SHP77 (cell line): ENCODE measurements around the gene ICAM3.
"Not testable (repeated sequence)": the region's sequence is repeated elsewhere in the genome, so short reads cannot be mapped to it uniquely, and the experiment has no call there.

Experiments used
- DNase-seq, 2 experiments: peaks; one replicate each; lab custom pipeline; 2025; lab: John Stamatoyannopoulos, UW

ICAM3 gene, protein sequence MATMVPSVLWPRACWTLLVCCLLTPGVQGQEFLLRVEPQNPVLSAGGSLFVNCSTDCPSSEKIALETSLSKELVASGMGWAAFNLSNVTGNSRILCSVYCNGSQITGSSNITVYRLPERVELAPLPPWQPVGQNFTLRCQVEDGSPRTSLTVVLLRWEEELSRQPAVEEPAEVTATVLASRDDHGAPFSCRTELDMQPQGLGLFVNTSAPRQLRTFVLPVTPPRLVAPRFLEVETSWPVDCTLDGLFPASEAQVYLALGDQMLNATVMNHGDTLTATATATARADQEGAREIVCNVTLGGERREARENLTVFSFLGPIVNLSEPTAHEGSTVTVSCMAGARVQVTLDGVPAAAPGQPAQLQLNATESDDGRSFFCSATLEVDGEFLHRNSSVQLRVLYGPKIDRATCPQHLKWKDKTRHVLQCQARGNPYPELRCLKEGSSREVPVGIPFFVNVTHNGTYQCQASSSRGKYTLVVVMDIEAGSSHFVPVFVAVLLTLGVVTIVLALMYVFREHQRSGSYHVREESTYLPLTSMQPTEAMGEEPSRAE

GRCh38 chr19:10339380-10339960 is at the start of gene ICAM3:
ICAM3 (minus strand) TSS chr19:10339624; CDS start chr19:10339614, 10 bp downstream.
- no peak for DNase-seq

GRCh38 chr19:10388957-10389356 is 49.5 kb upstream of the ICAM3 start:
- peak; percentile 55 to 75 for DNase-seq

DNA sequence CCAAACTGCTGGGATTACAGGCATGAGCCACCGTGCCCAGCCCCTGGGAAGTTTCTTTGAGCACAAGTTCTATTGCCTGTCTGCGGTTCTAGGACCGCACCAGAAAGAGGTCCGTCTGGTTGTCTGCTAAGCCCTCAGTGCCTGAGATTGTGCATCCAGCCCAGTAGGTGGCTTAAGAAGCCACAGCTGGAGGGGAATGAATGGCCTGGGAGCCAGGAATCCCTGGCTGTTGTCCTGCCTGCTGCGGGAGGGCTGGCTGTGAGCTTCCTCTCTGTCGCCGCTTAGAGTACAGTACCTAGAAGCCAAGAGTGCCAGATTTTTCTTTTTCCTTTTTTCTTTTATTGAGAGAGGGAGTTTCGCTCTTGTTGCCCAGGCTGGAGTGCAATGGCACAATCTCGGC is 45.2 kb upstream of the ICAM3 start:
- no peak for DNase-seq

DNA sequence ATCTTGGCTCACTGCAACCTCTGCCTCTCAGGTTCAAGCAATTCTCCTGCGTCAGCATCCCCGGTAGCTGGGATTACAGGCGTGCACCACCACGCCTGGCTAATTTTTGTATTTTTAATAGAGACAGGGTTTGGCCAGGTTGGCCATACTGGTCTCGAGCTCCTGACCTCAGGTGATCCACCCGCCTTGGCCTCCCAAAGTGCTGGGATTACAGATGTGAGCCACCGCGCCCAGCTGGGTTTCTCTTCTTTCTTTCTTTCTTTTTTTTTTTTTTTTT is 43.7 kb upstream of the ICAM3 start:
- DNase-seq: not testable (repeated sequence)

DNA sequence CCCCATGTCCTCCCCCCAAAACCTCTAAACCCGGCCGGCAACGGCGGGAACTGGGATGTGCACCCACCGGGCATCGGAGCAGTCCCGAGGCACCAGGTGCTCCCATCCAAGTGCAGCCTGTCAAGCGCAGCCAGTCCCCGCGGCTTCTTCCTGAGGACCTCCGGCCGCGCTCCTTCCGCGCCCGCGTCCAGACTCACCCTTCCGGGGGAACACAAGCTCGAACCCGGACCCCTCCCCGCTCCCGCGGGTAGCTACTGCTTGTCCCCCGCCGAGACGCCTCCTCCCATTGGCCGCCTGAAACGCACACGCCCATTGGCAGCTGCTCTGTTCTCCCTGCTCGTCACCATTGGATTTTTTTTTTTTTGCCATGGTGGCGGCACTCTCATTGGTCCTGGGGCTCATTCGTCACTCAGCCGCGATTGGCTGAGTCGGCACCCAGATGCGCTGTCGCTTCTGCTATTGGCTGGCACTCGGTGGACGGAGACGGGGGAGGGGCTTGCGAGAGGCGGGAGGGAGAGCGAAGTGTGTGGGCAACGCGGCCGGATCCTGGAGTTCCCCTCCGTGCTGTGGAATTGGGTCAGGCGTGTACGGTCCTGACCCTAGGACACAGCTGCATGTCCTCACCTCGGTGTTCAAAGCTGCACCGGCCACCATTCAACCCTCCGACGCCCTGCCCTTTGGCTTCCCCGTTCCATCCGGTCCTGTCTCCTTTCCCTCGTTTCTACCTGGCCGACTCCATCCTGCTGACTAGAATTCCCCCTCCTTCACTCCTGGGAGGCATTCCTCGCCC is 41.1 kb upstream of the ICAM3 start, which contains the start of gene TYK2:
TSS of gene TYK2 (minus strand) at position 260 of the 790 bp plus-strand sequence. CDS start 2,166 bp downstream, outside the sequence.
- peak; percentile 96 to 98 for DNase-seq

GRCh38 chr19:10379880-10380312 is 40.5 kb upstream of the ICAM3 start:
- DNase-seq: no peak

- DNase-seq: no peak
These were observed 38.7 kb upstream of the ICAM3 start for GRCh38 chr19:10378124-10378523.

DNA sequence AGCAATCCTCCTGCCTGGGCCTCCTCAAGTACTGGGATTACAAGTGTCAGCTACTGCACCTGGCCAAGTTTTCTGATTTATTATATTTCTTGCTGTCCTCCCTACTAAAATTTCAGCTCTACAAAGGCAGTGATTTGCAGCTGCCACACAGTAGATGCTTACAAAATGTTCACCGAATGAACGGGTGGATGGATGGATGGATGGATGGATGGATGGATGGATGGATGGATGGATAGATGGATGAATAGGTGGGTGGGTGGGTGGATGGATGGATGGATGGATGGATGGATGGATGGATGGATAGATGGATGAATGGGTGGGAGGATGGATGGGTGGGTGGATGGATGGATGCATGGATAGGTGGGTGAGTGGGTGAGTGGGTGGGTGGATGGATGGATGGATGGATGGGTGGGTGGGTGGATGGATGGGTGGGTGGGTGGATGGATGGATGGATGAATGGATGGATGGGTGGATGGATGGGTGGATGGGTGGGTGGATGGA is 37.8 kb upstream of the ICAM3 start:
- DNase-seq: not testable (repeated sequence)

DNA sequence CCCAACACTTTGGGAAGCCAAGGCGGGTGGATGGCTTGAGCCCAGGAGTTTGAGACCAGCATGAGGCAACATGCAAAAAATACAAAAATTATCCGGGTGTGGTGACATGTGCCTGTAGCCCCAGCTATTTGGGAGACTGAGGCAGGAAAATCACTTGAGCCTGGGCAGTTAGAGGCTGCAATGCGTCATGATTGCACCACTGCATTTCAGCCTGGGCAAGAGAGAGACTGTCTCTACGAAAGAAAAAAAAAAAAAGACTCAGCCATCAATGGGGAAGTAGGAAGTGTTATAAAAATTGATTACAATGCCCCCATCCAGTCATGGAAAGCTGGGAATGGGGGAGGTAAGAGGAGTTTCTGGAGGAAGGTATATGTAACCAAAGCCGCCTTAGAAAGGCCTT is 35.5 kb upstream of the ICAM3 start:
- no peak for DNase-seq

DNA sequence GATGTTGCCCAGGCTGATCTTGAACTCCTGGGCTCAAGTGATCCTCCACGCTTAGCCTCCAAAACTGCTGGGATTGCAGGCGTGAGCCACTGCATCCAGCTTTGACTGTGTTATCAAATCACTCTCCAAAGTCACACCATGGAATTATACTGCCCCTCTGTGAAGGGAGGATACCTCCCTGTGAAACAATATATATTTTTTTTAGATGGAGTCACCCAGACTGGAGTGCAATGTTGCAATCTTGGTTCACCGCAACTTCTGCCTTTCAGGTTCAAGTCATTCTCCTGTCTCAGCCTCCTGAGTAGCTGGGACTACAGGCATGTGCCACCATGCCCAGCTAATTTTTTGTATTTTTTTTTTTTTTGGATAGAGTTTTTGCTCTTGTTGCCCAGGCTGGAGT is 33.3 kb upstream of the ICAM3 start:
- no peak for DNase-seq

- DNase-seq: no peak
These were observed 28.8 kb upstream of the ICAM3 start for GRCh38 chr19:10368101-10368803.

DNA sequence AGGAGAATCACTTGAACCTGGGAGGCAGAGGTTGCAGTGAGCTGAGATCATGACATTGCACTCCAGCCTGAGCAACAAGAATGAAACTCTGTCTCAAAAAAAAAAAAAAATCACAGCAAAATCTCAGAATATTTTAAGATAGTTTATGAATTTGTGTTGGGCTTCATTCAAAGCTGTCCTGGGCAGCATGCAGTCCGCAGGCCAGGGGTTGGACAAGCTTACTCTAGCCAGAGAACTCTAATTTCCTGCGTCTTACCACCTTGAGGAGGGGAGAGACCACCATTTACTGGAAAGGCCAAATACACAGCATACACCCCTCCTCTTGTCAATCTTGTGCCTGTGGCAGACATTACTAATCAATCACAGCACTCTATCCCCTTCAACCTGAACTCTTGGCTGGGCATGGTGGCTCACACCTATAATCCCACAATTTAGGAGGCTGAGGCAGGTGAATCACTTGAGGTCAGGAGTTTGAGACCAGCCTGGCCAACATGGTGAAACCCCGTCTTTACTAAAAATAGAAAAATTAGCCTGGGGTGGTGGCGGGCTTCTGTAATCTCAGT is 27.6 kb upstream of the ICAM3 start:
- DNase-seq: not testable (repeated sequence)

DNA sequence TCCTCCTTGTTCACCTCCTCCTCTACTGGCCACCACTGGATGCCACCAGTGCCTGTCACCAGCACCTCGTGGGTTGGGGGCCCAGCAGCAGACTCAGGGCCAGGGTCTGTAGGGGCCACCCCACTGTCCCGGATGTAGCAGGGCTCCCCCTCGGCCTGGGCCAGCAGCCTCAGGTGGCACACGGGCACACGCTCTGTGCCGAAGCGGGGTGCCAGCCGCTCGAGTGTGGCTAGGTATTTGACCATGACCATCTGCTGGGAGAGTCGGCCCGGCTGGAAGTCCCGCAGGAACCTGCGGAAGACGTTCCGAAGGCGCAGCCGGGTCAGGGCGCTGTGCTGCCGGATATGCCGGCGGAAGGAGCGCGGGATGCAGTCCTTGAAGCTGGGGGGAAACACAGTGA is 26.1 kb upstream of the ICAM3 start:
- no peak for DNase-seq

- DNase-seq: no peak
These were observed 25.2 kb upstream of the ICAM3 start for GRCh38 chr19:10364644-10365043.

DNA sequence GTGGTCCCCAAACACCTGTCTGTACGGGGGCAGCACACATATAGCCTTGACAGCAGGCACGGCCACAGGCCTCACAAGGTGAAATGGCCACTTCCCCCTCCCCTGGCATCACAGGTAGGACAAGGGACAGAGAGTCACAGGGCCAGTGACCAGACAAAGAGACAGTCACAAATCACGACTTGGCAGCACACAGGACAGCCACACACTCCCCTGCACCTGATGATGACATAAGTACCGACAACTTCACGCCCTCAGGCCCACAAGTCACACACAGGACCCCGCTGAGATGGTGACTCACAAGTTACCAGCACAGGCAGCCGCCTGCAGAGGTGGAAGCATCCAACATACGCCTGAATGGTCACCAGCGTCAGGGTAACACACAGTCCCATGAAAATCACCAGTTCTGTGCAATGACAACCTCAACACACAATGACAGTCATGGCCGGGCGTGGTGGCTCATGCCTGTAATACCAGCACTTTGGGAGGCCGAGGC is 24.4 kb upstream of the ICAM3 start:
- no peak for DNase-seq

DNA sequence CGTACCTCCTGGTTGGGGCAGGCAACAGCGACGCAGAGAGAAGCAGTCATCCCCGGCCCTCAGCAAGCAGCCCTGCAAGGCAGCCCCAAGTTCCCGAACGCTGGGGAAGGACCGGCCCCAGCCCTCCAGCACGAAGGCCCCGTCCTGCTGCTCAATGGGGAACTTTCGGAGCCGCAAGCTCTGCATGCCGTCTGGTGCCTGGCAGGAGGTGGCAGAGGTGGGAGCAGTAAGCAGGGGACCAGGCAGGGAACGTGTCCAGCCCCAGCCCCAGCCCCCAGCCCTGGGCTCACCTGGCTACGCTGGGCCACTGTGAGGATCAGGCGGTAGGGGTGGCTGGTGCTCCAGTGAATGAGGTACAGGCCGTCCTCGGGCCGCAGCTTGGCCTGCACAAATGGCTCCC is 22.8 kb upstream of the ICAM3 start:
- DNase-seq: no peak

- DNase-seq: no peak
These were observed 22.2 kb upstream of the ICAM3 start for GRCh38 chr19:10361569-10362011.

DNA sequence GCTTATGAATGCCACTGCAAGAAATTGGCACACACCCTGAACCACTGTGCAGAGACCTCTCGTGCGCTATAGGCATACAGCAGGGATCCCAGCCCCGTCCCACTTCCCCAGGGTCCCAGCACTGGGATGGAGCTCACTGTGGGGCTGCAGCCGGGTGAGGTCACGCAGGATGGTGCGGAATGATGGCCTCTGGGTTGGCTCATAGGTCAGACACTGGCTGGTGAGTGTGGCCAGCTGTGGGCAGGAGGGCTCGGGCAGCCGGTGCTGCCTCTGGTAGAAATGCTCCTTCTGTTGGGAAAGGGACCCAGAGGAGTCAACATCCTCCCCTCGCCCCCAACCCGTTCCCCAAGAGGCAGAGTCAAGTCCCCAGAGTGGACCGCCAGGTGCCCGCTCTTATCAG is 17.0 kb upstream of the ICAM3 start:
- DNase-seq: no peak

GRCh38 chr19:10353793-10354391 is 14.5 kb upstream of the ICAM3 start:
- no peak for DNase-seq

DNA sequence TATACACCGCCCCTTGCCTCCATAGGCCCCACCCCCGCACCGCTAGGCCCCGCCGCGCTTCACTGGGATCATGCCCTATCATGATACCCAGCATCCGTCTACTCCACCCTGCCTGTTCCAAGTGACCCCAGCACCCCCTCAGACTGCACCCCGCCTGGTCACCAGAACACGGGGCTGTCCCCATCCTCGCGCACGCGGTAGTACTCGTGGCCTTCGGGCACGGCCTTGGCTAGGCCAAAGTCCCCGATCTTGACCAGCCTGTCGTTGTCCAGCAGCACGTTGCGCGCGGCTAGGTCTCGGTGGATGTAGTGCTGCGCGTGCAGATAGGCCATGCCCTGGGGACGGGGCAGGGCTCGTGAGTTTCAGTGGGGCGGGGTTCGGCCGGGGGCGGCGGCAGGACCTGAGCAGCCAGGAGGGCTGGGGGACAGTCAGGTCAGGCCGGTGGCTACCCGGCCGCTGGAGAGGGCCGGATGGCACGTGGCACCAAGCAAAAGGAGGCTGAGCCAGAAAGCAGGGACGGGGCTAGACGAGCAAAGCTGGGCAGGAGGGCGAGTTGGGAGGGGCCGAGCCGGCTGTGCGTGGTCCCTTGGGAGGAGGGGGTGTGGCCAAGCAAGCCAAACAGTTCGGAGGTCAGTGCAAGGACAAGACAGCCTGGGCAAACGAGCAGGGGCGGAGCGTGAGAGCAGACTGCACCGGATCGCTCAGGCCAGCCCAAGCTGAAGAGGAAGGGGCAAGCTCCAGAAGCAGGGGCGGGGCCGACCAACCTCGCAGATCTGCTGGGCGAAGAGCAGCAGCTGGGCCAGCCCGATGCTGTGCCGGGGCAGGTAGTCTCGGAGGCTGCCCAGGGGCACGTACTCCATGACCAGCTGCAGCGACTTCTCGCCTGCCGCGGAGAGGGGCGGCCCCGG is 13.6 kb upstream of the ICAM3 start:
- no peak for DNase-seq
